GM21528 (cell line): ENCODE results near the gene ACOX3.

Experiments used
- ATAC-seq: cut with Tn5 transposase; IDR thresholded peaks from one replicate; pipeline ENCODE4 v1.9.1; 2021; ENCODE audit warnings: mild to moderate bottlenecking, moderate library complexity; ENCODE audit not compliant: unreplicated experiment, low FRiP score

Gene ACOX3

GRCh38 chr4:8377103-8378075 is 63.1 kb downstream of the ACOX3 start:
- ATAC-seq: no peak

- ATAC-seq: no peak
Measured at GRCh38 chr4:8376361-8377102, 64.0 kb downstream of the ACOX3 start.

- ATAC-seq: no peak
Measured at GRCh38 chr4:8374851-8375649, 65.5 kb downstream of the ACOX3 start.

GRCh38 chr4:8373973-8374545 is 66.5 kb downstream of the ACOX3 start:
- ATAC-seq: no peak

- no peak for ATAC-seq
Measured at GRCh38 chr4:8373270-8373972, 67.1 kb downstream of the ACOX3 start.

- no peak for ATAC-seq
Measured at GRCh38 chr4:8372506-8372905, 68.0 kb downstream of the ACOX3 start.

GRCh38 chr4:8371596-8371995 is 68.9 kb downstream of the ACOX3 start:
- no peak for ATAC-seq

GRCh38 chr4:8370835-8371595 is 69.5 kb downstream of the ACOX3 start:
- ATAC-seq: no peak

- no peak for ATAC-seq
Measured at GRCh38 chr4:8370106-8370787, 70.3 kb downstream of the ACOX3 start.

GRCh38 chr4:8369426-8370105 is 71.0 kb downstream of the ACOX3 start:
- no peak for ATAC-seq

- ATAC-seq: no peak
Measured at GRCh38 chr4:8368998-8369397, 71.5 kb downstream of the ACOX3 start.

GRCh38 chr4:8368061-8368481 is 72.5 kb downstream of the ACOX3 start:
- ATAC-seq: no peak

GRCh38 chr4:8366601-8367000 is 73.9 kb downstream of the ACOX3 start:
- ATAC-seq: no peak

- no peak for ATAC-seq
Measured at GRCh38 chr4:8365951-8366350, 74.6 kb downstream of the ACOX3 start.

- no peak for ATAC-seq
Measured at GRCh38 chr4:8365353-8365752, 75.2 kb downstream of the ACOX3 start.

GRCh38 chr4:8364848-8365350 is 75.6 kb downstream of the ACOX3 start:
- ATAC-seq: no peak

- no peak for ATAC-seq
Measured at GRCh38 chr4:8364141-8364540, 76.4 kb downstream of the ACOX3 start.

GRCh38 chr4:8362483-8362882 is 78.0 kb downstream of the ACOX3 start:
- ATAC-seq: no peak
